ENCODE measurements around the gene GPX2. TPM values are rescaled to one million over a fixed set of nuclear protein-coding genes. Genes with fewer than 3 reads are reported as not detected.

GPX2 gene
- total RNA-seq, 2 donors from 2014 or later, result 18.9 to 55.0 TPM

GRCh38 chr14:64891173-64891838 is 51.2 kb downstream of the GPX2 start:
- no peaks in the 10 kb centered on the region for H3K27me3 ChIP-seq (replicated peaks; ENCODE audit: insufficient read depth)

GRCh38 chr14:64889352-64889751 is 53.2 kb downstream of the GPX2 start:
- no peak for DNase-seq (ENCODE audit: low spot score)
- WGBS, result 95% methylated on average over 6 of the region's 6 CpGs
- no peaks in the 10 kb centered on the region for H3K4me1 ChIP-seq (replicated peaks)
- no peaks in the 10 kb centered on the region for H3K9me3 ChIP-seq
- no peak overlapping the region for H3K27ac ChIP-seq
- no peaks in the 10 kb centered on the region for H3K36me3 ChIP-seq
- intact Hi-C loops (cut with DNase I), result no loop called here
- no peaks in the 10 kb centered on the region for H3K27me3 ChIP-seq (replicated peaks; ENCODE audit: insufficient read depth)
- H3K4me3 ChIP-seq, result no peak overlapping the region
- TF ChIP-seq CTCF (IDR thresholded peaks at IDR 0.05), result no peak
- no peak for TF ChIP-seq POLR2A (IDR thresholded peaks at IDR 0.05)
- TF ChIP-seq POLR2AphosphoS5 (IDR thresholded peaks at IDR 0.05), result no peak

More at GRCh38 chr14:64891173-64891838, 51.2 kb downstream of the GPX2 start:
- H3K4me3 ChIP-seq, result no peak overlapping the region
- H3K36me3 ChIP-seq, result no peaks in the 10 kb centered on the region
- no peak for TF ChIP-seq POLR2AphosphoS5 (IDR thresholded peaks at IDR 0.05)
- no peak for TF ChIP-seq CTCF (IDR thresholded peaks at IDR 0.05)
- no peak for TF ChIP-seq POLR2A (IDR thresholded peaks at IDR 0.05)
- H3K27ac ChIP-seq, result no peak overlapping the region
- H3K9me3 ChIP-seq, result no peaks in the 10 kb centered on the region
- 74% methylated on average over 4 of the region's 4 CpGs for WGBS
- intact Hi-C loops (cut with DNase I), result loop anchor here (5.0 kb wide), 1 partner anchor 69 kb away; no protein-coding TSS in a partner anchor
- H3K4me1 ChIP-seq (replicated peaks), result no peaks in the 10 kb centered on the region
- DNase-seq (ENCODE audit: low spot score), result no peak

Small RNAs within 50 kb of the gene (small RNA-seq; reads per million reads assigned to genes)
- gene RPPH1-2P, result 0 reads per million in 2 donors

Other genes starting within 250 kb of the GPX2 start
- 10 to 100 TPM; 57.8 to 69.7 TPM for gene PLEKHG3, start 238.3 kb downstream of the GPX2 start, total RNA-seq
- gene SPTB, start 62.8 kb downstream of the GPX2 start, total RNA-seq, result 1 to 10 TPM; 2.7 to 3.7 TPM
- 10 to 100 TPM; 47.8 to 49.2 TPM for gene CHURC1, start 28.3 kb downstream of the GPX2 start, total RNA-seq
- 10 to 100 TPM; 10.1 to 17.5 TPM for gene RAB15, start 29.6 kb upstream of the GPX2 start, total RNA-seq
- 10 to 100 TPM; 23.5 to 46.2 TPM for gene FNTB, start 44.1 kb upstream of the GPX2 start, total RNA-seq
- 10 to 100 TPM; 73.2 to 79.0 TPM for gene MAX, start 159.8 kb upstream of the GPX2 start, total RNA-seq